Stimulated activated naive B cell treated with anti-CD40 and anti-IgM and Interleukin-4, amounts not matched to agents 10 μg/mL and 1 μg/mL and 100 μg/mL, for 72 hours (primary cell): Measurements from ENCODE around the gene KLRK1.
"Not testable (repeated sequence)": the region's sequence is repeated elsewhere in the genome, so short reads cannot be mapped to it uniquely, and the experiment has no call there.

Source experiments
- ATAC-seq, 2 donors: fragments of 150-1000 bp; cut with Tn5 transposase; replicated peaks; 2 replicates each; pipeline ENCODE4 v1.10.0; 2021; ENCODE audit warnings: moderate library complexity in 1 of 2
- DNase-seq: peaks from one replicate; pipeline ENCODE4 v3.0.0; 2021
- H3K27ac Mint-ChIP-seq: one replicate; pipeline ENCODE4 v1.8.0; 2022; ENCODE audit warnings: mild to moderate bottlenecking, mixed read lengths
- H3K27me3 Mint-ChIP-seq, 2 donors: one replicate each; pipeline ENCODE4 v1.8.0; 2022; ENCODE audit warnings: mixed read lengths in 2 of 2
- H3K36me3 Mint-ChIP-seq, 2 donors: one replicate each; pipeline ENCODE4 v1.8.0; 2022; ENCODE audit warnings: mixed read lengths in 2 of 2, mild to moderate bottlenecking in 1 of 2
- H3K4me1 Mint-ChIP-seq, 2 donors: one replicate each; pipeline ENCODE4 v1.8.0; 2022; ENCODE audit warnings: mixed read lengths in 2 of 2, mild to moderate bottlenecking in 1 of 2
- H3K4me3 Mint-ChIP-seq, 2 donors: one replicate each; pipeline ENCODE4 v1.8.0; 2022; ENCODE audit warnings: mild to moderate bottlenecking in 2 of 2, mixed read lengths in 2 of 2, moderate library complexity in 1 of 2
- H3K9me3 Mint-ChIP-seq, 2 donors: one replicate each; pipeline ENCODE4 v1.8.0; 2022; ENCODE audit warnings: mixed read lengths in 2 of 2, mild to moderate bottlenecking in 1 of 2

The KLRK1 gene

DNA sequence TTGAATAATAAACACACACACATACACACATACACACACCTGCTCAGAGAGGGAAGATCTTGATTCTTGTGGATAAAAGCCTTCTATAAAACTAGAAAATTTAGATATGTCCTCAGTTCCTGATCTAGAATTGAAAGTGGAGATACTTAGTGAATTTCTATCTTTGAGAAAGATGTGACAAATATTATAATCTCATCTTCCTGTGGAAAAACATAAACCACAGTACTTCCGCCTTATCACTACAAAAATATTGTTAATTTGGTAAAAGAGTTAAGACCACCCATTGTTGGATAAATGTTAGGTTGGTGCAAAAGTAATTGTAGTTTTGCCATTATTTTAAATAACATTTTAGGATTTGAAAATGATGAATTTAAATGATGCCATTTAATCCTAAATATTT lies at the start of gene KLRK1:
TSS of gene KLRK1 (minus strand) at position 138 of the 400 bp plus-strand sequence. CDS start 1,231 bp downstream, outside the sequence.
- Mint-ChIP-seq H3K4me3 (peak within 1 kb of the TSS in 1 of 2 donors; percentile 74), H3K27ac (no peak within 1 kb of the TSS), H3K9me3 (no peaks in the 10 kb centered on the region), H3K4me1 (peaks cover 5 to 39% of the 10 kb centered on the region in 2 donors), H3K27me3 (peaks cover 0 to 4% of the 10 kb centered on the region in 2 donors), H3K36me3 (no peaks in the 10 kb centered on the region)
- no peak for ATAC-seq
- DNase-seq = no peak

DNA sequence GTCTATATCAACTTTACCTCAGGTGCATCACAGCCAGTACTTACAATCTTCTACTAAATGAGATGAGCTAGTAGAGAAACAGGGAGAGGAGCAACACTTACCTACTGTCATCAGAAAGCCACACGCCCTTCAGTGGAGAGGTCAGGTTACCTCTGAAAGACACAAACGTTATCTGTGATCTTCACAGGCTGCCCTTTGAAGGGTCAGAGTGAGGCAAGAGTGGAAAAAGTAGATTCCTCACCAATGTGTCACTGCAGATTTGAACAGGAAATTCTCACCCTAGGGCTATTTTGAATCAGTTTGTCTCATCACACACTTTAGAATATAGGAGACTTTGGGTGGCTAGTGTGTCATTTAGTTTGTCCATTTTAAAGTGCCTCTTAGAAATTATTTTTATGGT lies 47.8 kb upstream of the KLRK1 start:
- not testable (repeated sequence) for ATAC-seq, H3K4me1 Mint-ChIP-seq, DNase-seq, H3K4me3 Mint-ChIP-seq, H3K36me3 Mint-ChIP-seq, H3K27me3 Mint-ChIP-seq, H3K9me3 Mint-ChIP-seq, H3K27ac Mint-ChIP-seq

DNA sequence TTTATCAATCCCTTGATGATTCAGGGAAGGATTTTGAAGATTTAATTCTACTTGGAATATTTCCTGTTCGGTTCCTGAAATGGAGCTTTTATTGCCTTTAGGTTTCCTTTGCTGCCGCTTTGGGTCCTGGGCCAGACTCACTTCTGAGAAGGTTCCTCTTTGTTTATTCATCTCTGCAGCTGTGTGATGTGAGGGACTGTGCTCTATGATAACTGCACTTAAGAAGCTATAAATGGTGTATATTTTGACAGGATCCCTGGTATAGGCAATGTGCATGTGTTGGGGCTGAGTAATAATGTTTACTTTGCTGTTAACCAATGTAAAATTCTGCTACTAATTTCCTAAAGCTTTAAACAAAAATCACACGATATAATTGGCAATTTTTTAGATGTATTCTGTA lies 46.0 kb upstream of the KLRK1 start, which contains the start of gene KLRC2:
TSS of gene KLRC2 (minus strand) at position 195 of the 400 bp plus-strand sequence. CDS start at position 171, 24 bp downstream.
- H3K27me3 Mint-ChIP-seq, H3K36me3 Mint-ChIP-seq, H3K27ac Mint-ChIP-seq, H3K9me3 Mint-ChIP-seq, H3K4me3 Mint-ChIP-seq, DNase-seq, H3K4me1 Mint-ChIP-seq: not testable (repeated sequence)
- ATAC-seq = peak in 1 of 2 donors; percentile 50

DNA sequence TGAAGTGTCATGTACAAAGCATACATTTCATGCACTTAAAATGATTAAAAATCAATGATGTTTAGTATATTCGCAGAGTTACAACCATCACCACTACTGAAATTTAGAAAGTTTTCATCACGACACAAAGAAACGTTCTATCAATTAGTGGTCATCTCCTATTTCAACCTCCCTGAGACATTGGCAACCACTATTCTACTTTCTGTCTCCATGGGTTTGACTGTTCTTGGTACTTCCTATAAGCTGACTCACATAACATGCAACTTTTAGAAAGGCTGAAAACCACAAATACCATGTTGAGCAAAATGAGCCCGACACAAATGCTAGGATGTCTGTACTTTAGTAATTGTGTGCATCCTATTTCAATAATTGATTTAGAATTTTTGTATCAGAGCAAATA lies 40.8 kb upstream of the KLRK1 start:
- DNase-seq, H3K27me3 Mint-ChIP-seq, H3K36me3 Mint-ChIP-seq, H3K27ac Mint-ChIP-seq, ATAC-seq, H3K4me1 Mint-ChIP-seq, H3K4me3 Mint-ChIP-seq, H3K9me3 Mint-ChIP-seq: not testable (repeated sequence)

DNA sequence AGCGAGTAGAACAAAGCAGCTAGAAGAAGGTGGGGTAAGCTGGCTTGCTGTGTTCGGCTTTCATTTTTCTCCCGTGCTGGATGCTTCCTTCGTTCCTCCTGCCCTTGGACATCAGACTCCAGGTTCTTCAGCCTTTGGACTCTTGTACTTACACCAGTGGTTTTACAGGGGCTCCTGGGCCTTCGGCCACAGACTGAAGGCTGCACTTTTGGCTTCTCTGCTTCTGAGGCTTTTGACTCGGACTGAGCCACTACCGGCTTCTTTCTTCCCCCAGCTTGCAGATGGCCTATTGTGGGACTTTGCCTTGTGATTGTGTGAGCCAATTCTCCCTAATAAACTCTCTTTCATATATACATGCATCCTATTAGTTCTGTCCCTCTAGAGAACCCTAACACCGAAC lies 36.1 kb upstream of the KLRK1 start:
- DNase-seq, H3K27me3 Mint-ChIP-seq, H3K27ac Mint-ChIP-seq, H3K4me1 Mint-ChIP-seq, H3K9me3 Mint-ChIP-seq, H3K36me3 Mint-ChIP-seq, ATAC-seq, H3K4me3 Mint-ChIP-seq: not testable (repeated sequence)

DNA sequence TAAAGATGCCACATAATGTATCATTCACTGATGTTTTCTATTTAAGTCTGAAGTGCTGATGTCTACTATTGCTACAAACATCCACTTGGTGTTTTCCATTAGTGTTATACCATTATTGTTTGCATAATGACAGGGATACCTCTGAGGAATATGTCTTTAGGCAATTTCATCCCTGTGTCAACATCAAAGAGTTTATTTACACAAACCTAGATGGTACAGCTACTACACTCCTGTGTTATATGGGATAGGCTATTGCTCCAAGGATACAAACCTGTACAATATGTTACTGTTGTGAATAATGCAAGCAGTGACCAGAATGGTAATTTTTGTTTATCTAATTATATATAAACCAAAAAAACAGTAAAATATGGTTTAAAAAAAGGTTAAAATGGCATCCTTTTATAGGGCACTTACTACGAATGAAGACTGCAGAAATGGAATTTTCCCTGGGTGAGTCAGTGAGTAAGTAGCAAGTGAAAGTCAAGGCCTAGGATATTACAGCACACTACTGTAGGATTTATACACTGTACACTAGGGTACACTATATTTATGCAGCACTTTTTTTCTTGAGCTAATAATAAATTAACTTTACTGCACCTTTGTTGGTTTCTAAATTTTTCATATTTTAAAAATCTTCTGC lies 34.5 kb upstream of the KLRK1 start:
- H3K9me3 Mint-ChIP-seq, DNase-seq, H3K27me3 Mint-ChIP-seq, ATAC-seq, H3K4me3 Mint-ChIP-seq, H3K4me1 Mint-ChIP-seq, H3K27ac Mint-ChIP-seq, H3K36me3 Mint-ChIP-seq: not testable (repeated sequence)

DNA sequence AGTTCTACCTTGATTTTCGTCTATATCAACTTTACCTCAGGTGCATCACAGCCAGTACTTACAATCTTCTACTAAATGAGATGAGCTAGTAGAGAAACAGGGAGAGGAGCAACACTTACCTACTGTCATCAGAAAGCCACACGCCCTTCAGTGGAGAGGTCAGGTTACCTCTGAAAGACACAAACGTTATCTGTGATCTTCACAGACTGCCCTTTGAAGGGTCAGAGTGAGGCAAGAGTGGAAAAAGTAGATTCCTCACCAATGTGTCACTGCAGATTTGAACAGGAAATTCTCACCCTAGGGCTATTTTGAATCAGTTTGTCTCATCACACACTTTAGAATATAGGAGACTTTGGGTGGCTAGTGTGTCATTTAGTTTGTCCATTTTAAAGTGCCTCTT lies 32.3 kb upstream of the KLRK1 start:
- H3K27ac Mint-ChIP-seq, H3K36me3 Mint-ChIP-seq, ATAC-seq: not testable (repeated sequence)

DNA sequence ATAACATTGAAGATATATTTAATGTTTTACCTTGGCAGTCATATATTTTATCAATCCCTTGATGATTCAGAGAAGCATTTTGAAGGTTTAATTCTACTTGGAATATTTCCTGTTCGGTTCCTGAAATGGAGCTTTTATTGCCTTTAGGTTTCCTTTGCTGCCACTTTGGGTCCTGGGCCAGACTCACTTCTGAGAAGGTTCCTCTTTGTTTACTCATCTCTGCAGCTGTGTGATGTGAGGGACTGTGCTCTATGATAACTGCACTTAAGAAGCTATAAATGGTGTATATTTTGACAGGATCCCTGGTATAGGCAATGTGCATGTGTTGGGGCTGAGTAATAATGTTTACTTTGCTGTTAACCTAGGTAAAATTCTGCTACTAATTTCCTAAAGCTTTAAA lies 30.5 kb upstream of the KLRK1 start, which contains the start of gene KLRC3:
TSS of gene KLRC3 (minus strand) at position 262 of the 400 bp plus-strand sequence. CDS start at position 217, 45 bp downstream.
- not testable (repeated sequence) for H3K4me3 Mint-ChIP-seq, H3K27me3 Mint-ChIP-seq, DNase-seq, H3K36me3 Mint-ChIP-seq, H3K9me3 Mint-ChIP-seq, H3K27ac Mint-ChIP-seq, H3K4me1 Mint-ChIP-seq
- peak in 1 of 2 donors; percentile 43 for ATAC-seq

More for the DNA sequence above, 32.3 kb upstream of the KLRK1 start:
- H3K27me3 Mint-ChIP-seq, H3K4me3 Mint-ChIP-seq, H3K9me3 Mint-ChIP-seq, DNase-seq, H3K4me1 Mint-ChIP-seq: not testable (repeated sequence)

DNA sequence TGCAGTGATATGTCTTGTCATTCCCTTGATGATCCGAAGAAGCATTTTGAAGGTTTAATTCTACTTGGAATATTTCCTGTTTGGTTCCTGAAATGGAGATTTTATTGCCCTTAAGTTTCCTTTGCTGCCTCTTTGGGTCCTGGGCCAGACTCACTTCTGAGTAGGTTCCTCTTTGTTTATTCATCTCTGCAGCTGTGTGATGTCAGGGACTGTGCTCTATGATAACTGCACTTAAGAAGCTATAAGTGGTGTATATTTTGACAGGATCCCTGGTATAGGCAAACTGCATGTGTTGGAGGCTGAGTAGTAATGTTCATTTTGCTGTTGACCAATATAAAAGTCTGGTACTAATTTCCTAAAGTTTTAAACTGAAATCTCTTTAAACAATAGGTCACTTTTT lies 19.6 kb upstream of the KLRK1 start, which contains the start of gene KLRC4:
TSS of gene KLRC4 (minus strand) at position 366 of the 400 bp plus-strand sequence. CDS start at position 184, 182 bp downstream.
- peak; percentile 63 to 65 for ATAC-seq
- H3K4me1 Mint-ChIP-seq = peaks cover 7 to 17% of the 10 kb centered on the region in 2 donors
- no peaks in the 10 kb centered on the region for H3K36me3 Mint-ChIP-seq
- no peak for DNase-seq
- H3K27me3 Mint-ChIP-seq = peaks cover 0 to 7% of the 10 kb centered on the region in 2 donors
- H3K9me3 Mint-ChIP-seq = no peaks in the 10 kb centered on the region
- H3K27ac Mint-ChIP-seq = no peak within 1 kb of the TSS
- no peak within 1 kb of the TSS for H3K4me3 Mint-ChIP-seq

DNA sequence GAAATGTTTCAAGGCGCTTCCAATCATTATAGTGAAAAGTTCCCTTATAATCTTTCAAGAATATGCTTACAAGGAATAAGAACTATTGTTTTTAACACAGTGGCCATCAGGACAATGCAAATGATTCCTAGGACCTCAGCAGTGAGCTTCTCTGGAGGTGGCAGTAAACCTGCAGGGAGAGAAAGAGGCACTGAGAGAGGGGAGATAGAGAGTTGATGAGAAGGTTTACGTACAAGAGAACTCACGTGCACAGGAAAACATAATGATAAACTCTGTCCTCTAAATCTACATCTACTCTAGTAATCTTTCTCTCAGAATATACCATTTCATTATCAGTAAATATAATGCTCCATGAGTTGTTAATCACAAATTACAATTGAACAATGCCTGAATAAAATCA lies 19.0 kb upstream of the KLRK1 start:
- Mint-ChIP-seq H3K4me3 (no peak overlapping the region), H3K4me1 (peaks cover 7 to 17% of the 10 kb centered on the region in 2 donors), H3K9me3 (no peaks in the 10 kb centered on the region), H3K27ac (no peak overlapping the region), H3K36me3 (no peaks in the 10 kb centered on the region), H3K27me3 (peaks cover 0 to 6% of the 10 kb centered on the region in 2 donors)
- no peak for ATAC-seq
- DNase-seq = no peak

DNA sequence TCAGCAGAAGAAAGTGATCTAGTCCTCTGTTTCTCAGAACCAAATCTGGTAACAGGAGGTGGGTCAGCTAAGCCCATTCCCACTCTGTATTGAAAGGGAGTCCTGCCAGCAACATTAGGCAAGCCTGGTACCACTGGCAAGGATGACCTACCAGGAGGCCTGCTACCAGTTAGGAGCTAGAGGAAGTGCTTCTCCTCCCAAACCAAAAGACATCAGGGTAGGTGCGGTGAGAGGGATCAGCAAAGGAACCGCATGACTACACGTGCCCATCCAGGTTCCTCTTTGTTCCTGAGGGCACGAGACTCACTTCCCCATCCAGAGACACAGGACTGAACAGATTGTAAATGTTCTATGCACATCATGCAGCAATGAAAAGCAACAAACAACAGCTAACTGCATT lies 16.9 kb upstream of the KLRK1 start:
- Mint-ChIP-seq H3K9me3 (no peaks in the 10 kb centered on the region), H3K27ac (no peak overlapping the region), H3K4me3 (no peak overlapping the region), H3K36me3 (no peaks in the 10 kb centered on the region), H3K4me1 (peaks cover 7 to 17% of the 10 kb centered on the region in 2 donors), H3K27me3 (peaks cover 0 to 8% of the 10 kb centered on the region in 2 donors)
- DNase-seq = no peak
- peak; percentile 36 for ATAC-seq

DNA sequence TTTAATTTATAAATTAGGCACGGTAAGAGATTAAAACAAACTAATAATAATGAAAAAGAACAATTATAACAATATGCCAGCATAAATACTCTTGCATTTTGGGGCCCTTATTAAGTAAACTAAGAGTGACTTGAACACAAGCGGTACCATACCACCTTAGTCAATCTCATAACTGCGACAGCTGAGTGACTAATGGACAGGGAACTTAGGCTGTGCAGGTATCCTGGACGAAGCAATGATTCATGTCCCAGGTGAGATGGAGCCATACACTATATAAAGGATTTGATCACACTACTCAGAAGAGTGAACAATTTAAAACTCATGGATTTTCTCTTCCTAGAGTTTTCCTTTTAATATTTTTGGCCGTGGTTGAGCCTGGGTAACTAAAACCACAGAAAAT lies 15.5 kb upstream of the KLRK1 start:
- Mint-ChIP-seq H3K27me3 (peaks cover 0 to 16% of the 10 kb centered on the region in 2 donors), H3K4me1 (peaks cover 7 to 19% of the 10 kb centered on the region in 2 donors), H3K9me3 (no peaks in the 10 kb centered on the region), H3K4me3 (no peak overlapping the region), H3K36me3 (no peaks in the 10 kb centered on the region), H3K27ac (no peak overlapping the region)
- ATAC-seq (no peak), DNase-seq (no peak)

DNA sequence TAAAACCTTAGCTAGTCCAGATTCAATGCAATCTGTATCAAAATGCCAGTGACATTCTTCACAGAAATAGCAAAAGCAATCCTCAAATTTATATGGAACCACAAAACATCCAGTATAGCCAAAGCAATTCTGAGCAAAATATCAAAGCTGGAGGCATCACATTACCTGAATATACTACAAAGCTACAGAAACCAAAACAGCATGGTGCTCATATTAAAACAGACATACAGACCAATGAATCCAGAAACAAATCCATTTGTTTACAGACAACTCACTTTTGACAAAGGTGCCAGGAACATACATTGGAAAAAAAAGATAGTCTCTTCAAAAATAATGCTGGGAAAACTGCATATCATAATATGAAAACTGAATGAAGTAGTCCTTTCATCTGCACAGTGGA lies 15.0 kb upstream of the KLRK1 start:
- ATAC-seq = no peak
- H3K9me3 Mint-ChIP-seq = no peaks in the 10 kb centered on the region
- H3K4me1 Mint-ChIP-seq = peaks cover 7 to 22% of the 10 kb centered on the region in 2 donors
- no peak for DNase-seq
- H3K27ac Mint-ChIP-seq = no peak overlapping the region
- H3K4me3 Mint-ChIP-seq = no peak overlapping the region
- H3K27me3 Mint-ChIP-seq = peaks cover 0 to 19% of the 10 kb centered on the region in 2 donors
- no peaks in the 10 kb centered on the region for H3K36me3 Mint-ChIP-seq

DNA sequence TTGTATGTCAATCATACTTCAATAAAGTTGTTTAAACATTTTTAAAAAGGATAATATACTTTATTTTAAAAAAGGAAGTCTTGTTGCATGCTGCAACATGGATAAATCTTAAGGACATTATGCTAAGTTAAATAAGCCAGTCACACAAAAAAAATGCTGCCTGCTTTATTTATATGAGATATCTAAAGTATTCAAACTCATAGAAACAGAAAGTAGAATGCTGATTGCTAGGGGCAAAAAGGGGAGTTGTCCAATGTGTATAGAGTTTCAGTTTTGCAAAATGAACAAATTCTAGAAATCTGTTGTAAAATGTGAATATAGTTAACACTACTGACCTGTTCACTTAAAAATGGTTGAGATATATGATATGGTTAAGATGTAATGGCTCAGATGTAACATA lies 11.0 kb upstream of the KLRK1 start:
- no peak overlapping the region for H3K4me3 Mint-ChIP-seq
- H3K4me1 Mint-ChIP-seq = peaks cover under 1 to 14% of the 10 kb centered on the region in 2 donors
- H3K27me3 Mint-ChIP-seq = peaks cover 4 to 24% of the 10 kb centered on the region in 2 donors
- ATAC-seq (no peak), DNase-seq (no peak)
- peaks cover 0 to 2% of the 10 kb centered on the region in 2 donors for H3K9me3 Mint-ChIP-seq
- H3K36me3 Mint-ChIP-seq = peaks cover 0 to 1% of the 10 kb centered on the region in 2 donors
- no peak overlapping the region for H3K27ac Mint-ChIP-seq

DNA sequence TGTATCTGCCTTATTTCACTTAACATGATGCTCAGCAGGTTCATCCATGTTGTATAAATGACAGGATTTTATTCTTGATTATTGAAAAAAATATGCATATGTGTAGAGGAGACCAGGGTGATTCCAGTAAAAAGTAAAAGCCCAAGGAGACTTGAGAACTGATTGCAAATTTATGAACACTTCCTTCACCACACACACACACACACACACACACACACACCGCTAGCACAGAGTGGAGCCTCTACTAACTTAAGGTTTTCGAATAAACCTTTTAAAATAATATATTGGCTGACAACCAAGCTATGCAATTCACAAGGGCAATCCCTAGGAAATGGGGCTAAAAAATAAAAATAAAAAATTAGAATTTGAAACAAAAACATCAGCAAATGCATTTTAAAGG lies 8.3 kb upstream of the KLRK1 start:
- DNase-seq = no peak
- Mint-ChIP-seq H3K36me3 (peaks cover 0 to 1% of the 10 kb centered on the region in 2 donors), H3K27ac (no peak overlapping the region), H3K4me1 (peaks cover 13 to 40% of the 10 kb centered on the region in 2 donors), H3K4me3 (no peak overlapping the region), H3K27me3 (peaks cover 4 to 24% of the 10 kb centered on the region in 2 donors), H3K9me3 (peaks cover 0 to 2% of the 10 kb centered on the region in 2 donors)
- no peak for ATAC-seq
